Peyer's patch (tissue), 4 donors: ENCODE results near the gene CSRNP3. TPM values are rescaled to one million over a fixed set of nuclear protein-coding genes. Genes with fewer than 3 reads are reported as not detected.

Experiments used
- DNase-seq, 3 donors: peaks; one replicate each; pipeline ENCODE4 v3.0.0-alpha.2; 2017 to 2019
- H3K27ac ChIP-seq, 4 donors: fragments of 200-600 bp; sonication (generic); one replicate each; pipeline ENCODE4 v1.5.1; 2016 to 2019
- H3K27me3 ChIP-seq, 2 donors: fragments of 200-600 bp; sonication (generic); one replicate each; pipeline ENCODE4 v1.5.1; 2019
- H3K36me3 ChIP-seq, 3 donors: fragments of 200-600 bp; sonication (generic); one replicate each; pipeline ENCODE4 v1.5.1; 2016 to 2019
- H3K4me1 ChIP-seq, 4 donors: fragments of 200-600 bp; sonication (generic); one replicate each; pipeline ENCODE4 v1.5.1; 2016 to 2019
- H3K4me3 ChIP-seq, 4 donors: fragments of 200-600 bp; sonication (generic); 1 replicate in 3 of 4; 2 replicates in 1 of 4; pipeline ENCODE4 v1.5.1; 2016 to 2019; ENCODE audit warnings: mild to moderate bottlenecking in 1 of 4
- H3K9me3 ChIP-seq, 4 donors: fragments of 200-600 bp; sonication (generic); one replicate each; pipeline ENCODE4 v1.5.1; 2016 to 2019; ENCODE audit warnings: mild to moderate bottlenecking in 1 of 4
- POLR2A ChIP-seq, 2 donors: fragments of 450-650 bp; IDR thresholded peaks; one replicate each; pipeline ENCODE4 v1.5.1; 2017; ENCODE audit warnings: antibody characterized with exemption in 2 of 2, mild to moderate bottlenecking in 2 of 2, moderate library complexity in 2 of 2
- total RNA-seq, 4 donors: library from RNA; depleted of rRNA; stranded (reverse); fragments of >200 nt; gene quantifications; one replicate each; pipeline ENCODE4 v1.1.0, GENCODE V29; 2016
- TF ChIP-seq, protein P1 (sequence below), 6 experiments: fragments of 450-650 bp in 4 of 6; fragments of 200-600 bp in 2 of 6; sonication (generic) in 1 of 6; IDR thresholded peaks; one replicate each; pipeline ENCODE4 v1.5.1; 2017 to 2019; ENCODE audit warnings: antibody characterized with exemption in 6 of 6, mild to moderate bottlenecking in 3 of 6, moderate library complexity in 1 of 6

CSRNP3 gene
- total RNA-seq, 4 donors from 2014 or later = 1.6 to 10.5 (median 4.4) TPM

DNA sequence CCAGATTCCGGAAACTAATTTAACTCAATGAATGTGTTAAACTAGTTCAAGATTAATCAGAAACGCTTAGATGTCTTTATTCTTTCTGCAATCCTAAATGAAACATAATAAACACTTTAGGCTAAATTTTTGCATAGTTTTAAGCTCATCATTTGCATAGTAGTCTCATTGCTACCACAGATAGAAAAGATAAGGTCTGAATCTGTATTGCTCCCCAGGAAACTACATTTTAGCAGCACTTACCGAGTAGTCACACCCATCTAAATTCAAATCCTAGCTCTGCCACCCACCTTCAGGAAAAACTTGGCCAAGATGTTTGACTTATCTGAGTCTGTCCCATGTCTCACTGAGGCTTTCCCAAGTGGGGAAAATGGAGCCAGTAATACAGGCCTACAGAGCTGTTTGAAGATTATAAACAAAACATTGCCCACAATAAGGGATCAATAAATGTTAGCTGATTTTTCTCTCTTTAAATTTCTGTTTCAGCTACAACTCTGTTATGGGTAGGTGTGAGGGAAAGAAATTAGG lies 237.5 kb downstream of the CSRNP3 start:
- Histone ChIP-seq H3K9me3 (no peaks in the 10 kb centered on the region), H3K4me1 (no peaks in the 10 kb centered on the region), H3K4me3 (no peak overlapping the region), H3K27me3 (no peaks in the 10 kb centered on the region), H3K36me3 (no peaks in the 10 kb centered on the region), H3K27ac (no peak overlapping the region)
- no peak for TF ChIP-seq POLR2A (IDR thresholded peaks at IDR 0.05)
- TF ChIP-seq, protein P1, sequence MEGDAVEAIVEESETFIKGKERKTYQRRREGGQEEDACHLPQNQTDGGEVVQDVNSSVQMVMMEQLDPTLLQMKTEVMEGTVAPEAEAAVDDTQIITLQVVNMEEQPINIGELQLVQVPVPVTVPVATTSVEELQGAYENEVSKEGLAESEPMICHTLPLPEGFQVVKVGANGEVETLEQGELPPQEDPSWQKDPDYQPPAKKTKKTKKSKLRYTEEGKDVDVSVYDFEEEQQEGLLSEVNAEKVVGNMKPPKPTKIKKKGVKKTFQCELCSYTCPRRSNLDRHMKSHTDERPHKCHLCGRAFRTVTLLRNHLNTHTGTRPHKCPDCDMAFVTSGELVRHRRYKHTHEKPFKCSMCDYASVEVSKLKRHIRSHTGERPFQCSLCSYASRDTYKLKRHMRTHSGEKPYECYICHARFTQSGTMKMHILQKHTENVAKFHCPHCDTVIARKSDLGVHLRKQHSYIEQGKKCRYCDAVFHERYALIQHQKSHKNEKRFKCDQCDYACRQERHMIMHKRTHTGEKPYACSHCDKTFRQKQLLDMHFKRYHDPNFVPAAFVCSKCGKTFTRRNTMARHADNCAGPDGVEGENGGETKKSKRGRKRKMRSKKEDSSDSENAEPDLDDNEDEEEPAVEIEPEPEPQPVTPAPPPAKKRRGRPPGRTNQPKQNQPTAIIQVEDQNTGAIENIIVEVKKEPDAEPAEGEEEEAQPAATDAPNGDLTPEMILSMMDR (IDR thresholded peaks at IDR 0.05) = no peak
- DNase-seq = no peak

DNA sequence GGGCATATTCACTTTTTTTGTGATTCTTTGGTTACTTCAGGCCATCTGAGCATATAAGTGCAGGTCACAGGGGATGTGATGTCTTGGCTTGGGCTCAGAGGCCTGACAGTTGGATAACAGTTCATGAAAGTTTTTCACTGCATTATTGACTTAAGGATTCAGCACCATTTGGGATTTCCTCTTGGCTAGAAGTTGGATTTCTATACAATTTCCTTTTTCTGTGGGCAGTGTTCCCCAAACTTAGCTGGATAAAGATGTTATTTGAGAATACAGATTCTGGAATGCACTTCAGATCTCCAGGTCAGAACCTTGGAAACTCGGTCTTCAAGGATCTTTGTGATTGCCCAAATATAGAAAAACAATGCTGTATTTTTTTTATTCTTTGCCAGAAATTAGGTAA lies 246.6 kb downstream of the CSRNP3 start:
- no peak for DNase-seq
- Histone ChIP-seq H3K27me3 (no peaks in the 10 kb centered on the region), H3K9me3 (no peaks in the 10 kb centered on the region), H3K4me3 (no peak overlapping the region), H3K27ac (no peak overlapping the region), H3K4me1 (no peaks in the 10 kb centered on the region), H3K36me3 (no peaks in the 10 kb centered on the region)
- TF ChIP-seq POLR2A (IDR thresholded peaks at IDR 0.05) = no peak
- TF ChIP-seq, protein P1 (IDR thresholded peaks at IDR 0.05) = no peak

DNA sequence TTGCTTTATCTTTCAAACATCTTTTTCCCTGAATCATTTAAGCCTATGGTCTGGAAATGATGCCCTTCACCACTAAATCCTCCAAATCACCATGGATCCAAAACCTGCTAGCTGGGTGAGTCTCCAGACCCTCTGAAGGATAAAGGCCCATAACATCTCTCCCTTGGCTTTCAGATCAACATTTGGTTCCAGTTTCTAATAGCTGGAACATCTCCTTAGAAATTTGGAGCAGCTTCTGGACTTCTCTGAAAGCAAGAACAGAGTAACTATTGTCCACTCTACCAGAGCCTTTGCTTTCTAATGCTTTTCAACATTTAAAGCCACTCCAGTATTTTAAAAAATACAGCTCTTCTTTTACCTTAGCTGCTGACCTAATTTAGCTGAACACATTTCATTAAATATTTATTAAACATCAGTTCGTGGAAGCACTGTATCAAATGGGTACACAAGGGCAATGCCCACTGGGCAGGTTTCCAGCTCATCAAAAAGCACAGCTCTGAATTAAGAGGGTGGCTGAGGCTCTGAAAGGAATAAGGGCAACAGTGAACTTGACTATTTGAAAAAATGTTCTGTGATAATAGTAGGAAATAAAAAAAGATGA lies 249.2 kb downstream of the CSRNP3 start:
- Histone ChIP-seq H3K27me3 (no peaks in the 10 kb centered on the region), H3K4me1 (no peaks in the 10 kb centered on the region), H3K9me3 (no peaks in the 10 kb centered on the region), H3K36me3 (no peaks in the 10 kb centered on the region), H3K27ac (no peak overlapping the region), H3K4me3 (no peak overlapping the region)
- no peak for TF ChIP-seq POLR2A (IDR thresholded peaks at IDR 0.05)
- TF ChIP-seq, protein P1 (IDR thresholded peaks at IDR 0.05) = no peak
- DNase-seq = no peak

DNA sequence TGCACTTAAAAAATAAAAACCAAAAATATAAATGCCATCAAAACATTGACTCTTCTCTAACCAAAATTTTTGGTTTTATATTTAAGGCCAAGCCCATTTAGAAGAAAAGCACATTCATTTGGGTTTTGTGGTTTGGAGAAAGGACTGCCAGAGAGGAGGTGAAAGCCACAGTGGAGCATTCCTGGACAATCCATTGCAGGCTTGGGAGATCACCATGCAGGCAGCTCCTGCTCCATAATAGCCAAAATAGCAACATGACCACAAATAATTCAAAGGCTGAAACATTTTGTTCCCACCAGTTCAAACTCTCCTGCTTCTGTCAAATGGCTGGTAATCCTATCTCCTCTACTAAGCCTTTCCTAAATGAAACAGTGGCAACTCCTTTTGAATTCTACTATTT lies 251.0 kb downstream of the CSRNP3 start:
- DNase-seq = no peak
- TF ChIP-seq, protein P1 (IDR thresholded peaks at IDR 0.05) = no peak
- no peak for TF ChIP-seq POLR2A (IDR thresholded peaks at IDR 0.05)

DNA sequence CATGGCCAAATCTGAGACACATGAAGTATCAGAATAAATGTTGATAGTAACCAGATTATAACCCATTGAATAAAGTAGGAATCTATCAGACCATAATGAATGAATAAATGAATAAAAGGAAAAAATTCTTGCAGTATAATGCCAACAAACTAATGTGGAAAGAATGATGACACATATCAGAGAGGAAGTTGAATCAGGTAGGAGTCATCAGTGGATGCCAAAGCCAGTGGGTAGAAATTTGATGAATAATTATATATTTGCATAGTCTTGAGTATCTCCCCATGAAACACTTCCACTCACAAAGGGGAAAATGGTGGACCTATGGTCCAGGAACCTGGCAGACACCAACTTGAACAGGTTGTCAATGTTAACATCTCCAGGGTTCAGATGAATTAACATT lies 255.9 kb downstream of the CSRNP3 start:
- H3K27me3 ChIP-seq = no peaks in the 10 kb centered on the region
- H3K27ac ChIP-seq = no peak overlapping the region
- H3K4me1 ChIP-seq = no peaks in the 10 kb centered on the region
- DNase-seq = no peak
- no peaks in the 10 kb centered on the region for H3K9me3 ChIP-seq
- H3K36me3 ChIP-seq = no peaks in the 10 kb centered on the region
- no peak overlapping the region for H3K4me3 ChIP-seq
- TF ChIP-seq POLR2A (IDR thresholded peaks at IDR 0.05) = no peak
- TF ChIP-seq, protein P1 (IDR thresholded peaks at IDR 0.05) = no peak

More for the DNA sequence above, 251.0 kb downstream of the CSRNP3 start:
- Histone ChIP-seq H3K27me3 (no peaks in the 10 kb centered on the region), H3K9me3 (no peaks in the 10 kb centered on the region), H3K4me1 (no peaks in the 10 kb centered on the region), H3K27ac (no peak overlapping the region), H3K36me3 (no peaks in the 10 kb centered on the region), H3K4me3 (no peak overlapping the region)

Other genes with a start within 250 kb of the CSRNP3 start
- gene SCN2A, start 230.3 kb upstream of the CSRNP3 start, total RNA-seq = 1 to 10 TPM in 1 of 4 donors, under 1 TPM in 1, not detected in 2; 0.54 to 4.1 TPM